GM19324 (cell line): ENCODE measurements around the gene IGFALS.

Source experiments
- ATAC-seq: cut with Tn5 transposase; IDR thresholded peaks from one replicate; pipeline ENCODE4 v1.9.1; 2021; ENCODE audit warnings: mild to moderate bottlenecking, moderate library complexity; ENCODE audit not compliant: unreplicated experiment, low FRiP score

The IGFALS gene

DNA sequence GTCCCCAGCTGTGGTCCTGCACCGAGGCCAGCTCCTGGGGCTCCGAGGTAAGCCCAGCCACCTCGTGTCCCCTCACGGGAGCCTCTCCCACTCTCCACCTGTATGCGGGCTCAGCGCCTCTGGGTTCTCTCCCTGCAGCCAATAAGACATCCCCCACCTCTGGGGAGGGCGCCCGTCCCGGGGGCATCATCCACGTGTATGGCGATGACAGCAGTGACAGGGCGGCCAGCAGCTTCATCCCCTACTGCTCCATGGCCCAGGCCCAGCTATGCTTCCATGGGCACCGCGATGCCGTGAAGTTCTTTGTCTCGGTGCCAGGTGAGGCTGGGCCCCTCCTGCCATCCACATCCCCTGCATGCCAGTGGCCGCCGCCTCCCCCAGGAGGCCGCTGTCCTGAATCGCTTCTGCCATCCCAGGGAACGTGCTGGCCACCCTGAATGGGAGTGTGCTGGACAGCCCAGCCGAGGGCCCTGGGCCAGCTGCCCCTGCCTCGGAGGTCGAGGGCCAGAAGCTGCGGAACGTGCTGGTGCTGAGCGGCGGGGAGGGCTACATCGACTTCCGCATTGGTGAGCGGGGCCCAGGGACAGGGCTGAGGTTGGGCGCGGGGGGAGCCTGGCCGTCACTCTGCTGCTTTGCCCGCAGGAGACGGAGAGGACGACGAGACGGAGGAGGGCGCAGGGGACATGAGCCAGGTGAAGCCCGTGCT, 25.3 kb downstream of the IGFALS start:
- ATAC-seq = no peak

- ATAC-seq = no peak
Observed at GRCh38 chr16:1767116-1767994, 26.1 kb downstream of the IGFALS start.

DNA sequence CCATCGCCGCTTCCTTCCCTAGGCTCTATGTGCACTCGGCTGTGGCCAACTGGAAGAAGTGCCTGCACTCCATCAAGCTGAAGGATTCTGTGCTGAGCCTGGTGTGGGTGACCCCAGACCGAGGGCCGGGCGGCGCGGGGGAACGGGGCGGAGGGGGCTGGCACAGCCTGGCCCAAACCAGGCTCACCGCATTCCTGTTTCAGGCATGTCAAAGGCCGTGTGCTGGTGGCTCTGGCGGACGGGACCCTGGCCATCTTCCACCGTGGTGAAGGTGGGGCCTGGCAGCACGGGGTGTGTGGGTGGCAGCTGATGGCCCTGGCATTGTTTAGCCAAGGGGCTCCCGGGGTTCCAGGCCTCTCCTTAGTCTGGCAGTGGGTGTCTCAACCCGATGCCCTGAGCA, 26.8 kb downstream of the IGFALS start:
- no peak for ATAC-seq

DNA sequence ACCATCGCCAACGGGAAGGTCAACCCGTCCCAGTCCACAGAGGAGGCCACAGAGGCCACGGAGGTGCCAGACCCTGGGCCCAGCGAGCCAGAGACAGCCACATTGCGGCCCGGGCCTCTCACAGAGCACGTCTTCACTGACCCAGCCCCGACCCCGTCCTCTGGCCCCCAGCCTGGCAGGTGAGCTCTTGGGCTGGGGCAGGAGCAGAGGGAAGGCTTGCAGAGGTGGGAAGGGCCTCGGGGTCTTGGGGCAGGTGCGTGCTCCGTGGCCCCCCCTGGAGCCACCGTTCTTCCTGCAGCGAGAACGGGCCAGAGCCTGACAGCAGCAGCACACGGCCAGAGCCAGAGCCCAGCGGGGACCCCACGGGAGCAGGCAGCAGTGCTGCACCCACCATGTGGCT, 27.3 kb downstream of the IGFALS start:
- ATAC-seq = no peak

DNA sequence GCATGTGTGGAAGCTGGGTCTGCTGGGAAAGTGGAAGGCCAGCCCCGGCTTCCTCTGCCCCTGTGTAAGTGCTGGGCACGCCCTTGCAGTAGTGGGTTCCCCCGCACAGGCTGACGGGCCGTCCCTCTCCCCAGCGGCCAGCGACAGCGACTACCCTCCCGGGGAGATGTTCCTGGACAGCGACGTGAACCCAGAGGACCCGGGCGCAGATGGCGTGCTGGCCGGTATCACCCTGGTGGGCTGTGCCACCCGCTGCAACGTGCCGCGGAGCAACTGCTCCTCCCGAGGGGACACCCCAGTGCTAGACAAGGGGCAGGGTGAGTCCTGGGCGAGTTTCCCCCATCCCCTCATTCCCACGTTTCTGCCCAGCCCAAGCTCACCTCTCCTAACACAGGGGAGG, 27.7 kb downstream of the IGFALS start:
- no peak for ATAC-seq

GRCh38 chr16:1764971-1765370, 28.5 kb downstream of the IGFALS start:
- ATAC-seq = no peak

- no peak for ATAC-seq
Observed at GRCh38 chr16:1763521-1764511, 29.7 kb downstream of the IGFALS start.

- no peak for ATAC-seq
Observed at GRCh38 chr16:1762879-1763520, 30.5 kb downstream of the IGFALS start.

- no peak for ATAC-seq
Observed at GRCh38 chr16:1762196-1762878, 31.2 kb downstream of the IGFALS start.

- no peak for ATAC-seq
Observed at GRCh38 chr16:1761751-1762150, 31.8 kb downstream of the IGFALS start.

DNA sequence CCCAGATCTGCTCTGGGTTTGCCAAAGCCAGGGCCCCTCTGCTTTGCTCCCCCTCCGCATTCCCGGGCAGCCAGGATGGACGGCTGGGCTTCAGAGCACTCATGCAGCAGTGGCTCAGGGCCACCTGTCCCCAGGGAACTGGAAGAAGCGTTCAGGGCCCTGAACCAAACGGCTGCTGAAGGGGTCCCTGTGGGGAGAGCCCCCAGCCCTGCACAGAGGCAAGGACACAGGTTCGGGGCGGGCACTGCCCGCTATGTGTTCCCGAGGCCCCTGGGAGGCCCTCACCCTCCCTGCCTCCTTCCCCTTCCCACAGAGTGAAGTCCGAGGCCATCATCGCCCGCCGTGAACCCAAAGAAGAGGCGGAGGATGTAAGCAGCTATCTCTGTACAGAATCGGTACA, 32.6 kb downstream of the IGFALS start:
- no peak for ATAC-seq

DNA sequence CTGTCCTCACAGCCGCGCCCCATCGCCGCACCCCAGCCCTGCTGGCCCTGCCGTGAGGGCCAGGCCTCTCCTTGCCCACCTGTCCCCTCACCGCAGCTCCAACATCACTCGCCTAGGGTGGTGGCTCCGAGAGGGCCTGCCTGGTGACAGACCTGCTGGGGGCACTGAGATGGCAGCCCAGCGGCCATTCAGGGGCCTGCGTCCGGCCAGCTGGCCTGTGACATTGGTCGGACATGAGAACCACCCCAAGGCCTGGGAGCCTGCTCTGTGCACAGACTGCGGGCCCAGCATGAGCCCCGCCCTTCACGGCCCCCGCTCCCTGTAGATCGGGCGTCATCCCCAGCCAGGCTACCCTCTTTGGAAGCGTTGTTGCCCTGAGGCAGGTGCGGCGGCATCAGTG, 34.0 kb downstream of the IGFALS start:
- ATAC-seq = no peak

DNA sequence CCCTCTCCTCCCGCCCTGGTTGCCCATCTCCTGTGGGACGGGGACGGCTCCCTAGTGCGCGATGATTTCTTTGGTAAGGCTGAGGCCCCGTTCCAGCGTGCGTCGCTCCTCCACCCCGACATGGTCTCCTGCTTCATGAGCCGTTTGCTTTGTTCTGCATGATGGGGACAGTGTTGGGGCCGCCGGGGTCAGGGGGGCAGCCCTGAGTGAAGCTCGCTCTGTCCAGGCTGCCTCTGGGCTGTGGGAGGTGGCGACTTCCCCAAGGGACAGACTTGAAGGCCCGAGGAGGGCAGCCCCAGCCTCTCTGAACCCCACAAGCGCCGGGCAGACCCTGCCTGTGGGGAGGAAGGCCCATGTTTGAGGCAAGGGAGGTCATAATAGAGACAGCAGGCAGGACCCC, 34.6 kb downstream of the IGFALS start:
- no peak for ATAC-seq

DNA sequence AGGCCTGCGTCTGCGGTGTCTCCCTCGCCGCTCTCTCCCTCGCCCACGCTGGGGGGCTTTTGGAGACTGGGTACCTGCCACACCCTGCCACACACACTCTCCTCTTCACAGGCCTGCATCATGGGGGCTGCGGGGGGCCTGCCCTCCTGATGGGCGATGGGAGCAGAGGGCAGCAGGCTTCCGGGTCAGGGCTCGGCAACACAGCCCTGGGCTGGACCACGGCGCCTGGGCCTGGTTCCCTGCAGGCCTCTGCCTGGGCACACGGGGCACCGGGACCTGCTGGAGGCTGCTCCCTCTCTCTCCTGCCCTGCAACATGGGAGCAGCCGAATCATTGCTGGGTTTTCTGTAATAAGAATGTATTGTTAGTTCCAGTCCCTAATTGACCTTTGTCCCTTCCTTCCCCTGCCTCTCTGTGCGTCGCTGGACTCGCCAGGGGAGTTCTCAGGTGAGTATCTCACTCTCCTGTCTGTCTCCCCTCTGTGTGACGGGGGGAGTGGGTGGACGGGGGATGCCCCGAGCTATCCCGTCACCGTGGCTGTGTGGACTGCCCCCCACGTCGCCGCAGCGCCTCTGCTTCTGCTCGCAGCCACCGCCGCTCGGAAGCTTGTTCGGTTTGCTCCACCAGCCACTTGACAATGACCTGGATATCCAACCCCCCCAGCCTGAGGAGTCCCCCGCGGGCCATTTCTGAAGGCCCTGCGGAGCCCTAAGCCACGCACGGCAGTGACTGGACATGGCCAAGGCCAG, 35.6 kb downstream of the IGFALS start:
- no peak for ATAC-seq

DNA sequence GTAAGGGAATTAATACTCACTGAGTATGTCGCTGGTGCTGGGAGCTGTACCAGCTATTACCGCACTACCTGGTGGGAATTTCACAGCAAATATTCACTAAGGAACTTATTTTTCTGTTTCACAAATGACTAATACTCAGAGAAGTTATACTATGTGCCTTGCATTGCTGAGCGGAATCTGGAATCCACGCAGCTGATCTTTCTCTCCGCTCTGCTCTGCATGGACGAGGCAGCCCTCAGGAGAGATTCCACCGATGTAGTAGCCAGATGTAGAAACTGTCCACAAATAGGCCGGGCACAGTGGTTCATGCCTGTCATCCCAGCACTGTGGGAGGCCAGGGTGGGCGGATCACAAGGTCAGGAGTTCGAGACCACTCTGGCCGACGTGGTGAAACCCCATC, 39.3 kb downstream of the IGFALS start:
- no peak for ATAC-seq

DNA sequence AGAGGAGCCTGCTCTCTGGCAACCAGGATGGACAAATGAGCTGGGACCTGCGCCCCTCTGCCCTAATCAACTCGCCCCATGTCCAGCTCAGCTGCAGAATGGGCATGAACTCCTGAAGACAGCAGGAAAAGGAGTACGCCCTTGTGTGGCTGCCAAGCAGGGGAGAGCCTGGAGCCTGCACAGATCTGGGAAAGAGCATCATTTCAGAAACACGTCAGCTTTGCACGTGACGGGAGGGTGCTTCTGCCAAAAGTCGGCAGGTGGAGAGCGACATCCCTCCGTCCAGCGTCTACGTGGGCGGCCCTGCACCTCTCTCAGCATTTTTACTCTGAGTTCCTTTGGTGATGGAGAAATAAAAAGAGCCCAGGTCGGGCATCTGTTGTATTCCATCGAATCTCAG, 40.7 kb downstream of the IGFALS start:
- ATAC-seq = no peak

- no peak for ATAC-seq
Observed at GRCh38 chr16:1751946-1752345, 41.6 kb downstream of the IGFALS start.

DNA sequence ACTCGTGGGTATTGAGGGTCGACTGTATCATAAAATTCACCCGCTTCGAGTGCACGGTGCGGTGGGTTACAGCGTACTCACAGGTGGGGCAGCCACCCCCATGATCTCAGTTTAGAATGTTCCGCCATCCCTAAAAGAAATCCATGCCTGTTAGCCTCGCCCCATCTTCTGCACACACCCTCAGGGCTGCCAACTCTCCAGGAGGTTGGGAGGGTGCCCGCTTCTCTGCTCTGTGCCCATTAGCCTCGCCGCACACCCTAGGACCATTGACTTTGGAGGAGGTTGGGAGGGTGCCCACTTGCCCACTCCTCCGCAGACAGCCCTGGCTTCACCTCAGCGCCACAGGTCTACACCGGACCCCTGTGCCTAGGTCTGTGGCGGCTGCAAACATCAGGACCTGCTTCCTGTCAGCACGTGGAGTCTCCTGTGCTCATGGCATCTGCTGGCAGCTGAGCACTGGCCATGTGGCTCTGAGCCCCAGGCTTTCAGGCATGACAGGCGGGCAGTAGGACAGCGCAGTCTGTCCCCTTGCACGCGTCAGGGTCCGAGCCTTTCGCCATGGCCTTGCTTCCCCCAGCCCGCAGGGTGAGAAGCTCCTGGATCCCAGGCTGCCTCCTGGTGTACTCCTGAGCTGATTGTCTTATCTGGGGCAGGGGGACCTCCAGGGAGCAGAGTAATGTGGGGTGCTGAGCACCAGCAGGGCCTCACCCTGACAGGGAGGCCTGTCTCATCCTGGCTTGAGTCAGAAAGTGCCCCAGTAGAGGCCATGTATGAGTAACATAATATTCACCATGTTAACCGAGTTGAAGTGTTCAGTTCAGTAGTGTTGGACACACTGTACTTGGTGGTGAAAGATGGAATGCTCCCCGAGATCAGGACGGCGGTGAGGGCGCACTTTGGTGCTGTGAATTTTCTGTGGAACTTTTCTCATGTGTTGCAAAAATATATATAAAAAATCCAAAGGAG, 44.1 kb downstream of the IGFALS start:
- ATAC-seq = no peak
